Measurements from ENCODE around the gene KRTAP3-3.

DNA sequence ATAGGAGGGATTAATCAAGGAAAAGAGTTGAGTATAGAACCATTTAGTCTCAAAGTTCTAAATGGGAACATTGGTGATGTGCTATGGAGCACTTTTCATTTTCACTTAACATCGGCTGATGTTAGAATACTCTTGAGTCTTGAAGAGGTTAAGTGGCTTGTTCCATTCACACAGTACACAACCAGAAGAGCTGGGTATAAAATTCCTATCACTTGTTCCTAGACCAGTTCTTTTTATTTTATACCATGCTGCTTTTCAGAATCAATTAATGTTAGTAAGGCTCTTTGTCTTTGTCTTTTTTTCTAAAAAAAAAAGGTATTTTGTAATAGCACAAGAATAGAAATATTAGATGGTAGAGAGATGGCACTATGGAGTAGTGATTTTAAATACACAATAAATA, 49.0 kb upstream of the KRTAP3-3 start:
- TF ChIP-seq TAF1 (IDR thresholded peaks at IDR 0.05; ENCODE audit: borderline replicate concordance, low read depth, low read length) (no peak), POLR2A (IDR thresholded peaks at IDR 0.05; ENCODE audit: low read depth, low read length) (no peak)
